Parathyroid adenoma (tissue), 2 donors: Measurements from ENCODE around the gene SEMA7A.

Experiments
- H2AFZ ChIP-seq: fragments of 300-600 bp; sonication (generic); one replicate; pipeline ENCODE4 v1.7.0; 2017; ENCODE audit warnings: antibody characterized with exemption, mild to moderate bottlenecking
- H3K27ac ChIP-seq: fragments of 300-600 bp; sonication (generic); one replicate; pipeline ENCODE4 v1.7.0; 2017
- H3K27me3 ChIP-seq: fragments of 300-600 bp; sonication (generic); one replicate; pipeline ENCODE4 v1.7.0; 2017; ENCODE audit warnings: low read length; ENCODE audit not compliant: control insufficient read depth, insufficient read depth
- H3K36me3 ChIP-seq: fragments of 300-600 bp; sonication (generic); one replicate; pipeline ENCODE4 v1.7.0; 2017; ENCODE audit warnings: low read length; ENCODE audit not compliant: control insufficient read depth, insufficient read depth
- H3K4me1 ChIP-seq: fragments of 300-600 bp; sonication (generic); one replicate; pipeline ENCODE4 v1.7.0; 2017; ENCODE audit warnings: control low read depth
- H3K4me2 ChIP-seq: fragments of 300-600 bp; sonication (generic); one replicate; pipeline ENCODE4 v1.7.0; 2017; ENCODE audit warnings: low read length
- H3K4me3 ChIP-seq: fragments of 300-600 bp; sonication (generic); one replicate; pipeline ENCODE4 v1.7.0; 2017; ENCODE audit warnings: low read depth, low read length
- H3K79me2 ChIP-seq: fragments of 300-600 bp; sonication (generic); one replicate; pipeline ENCODE4 v1.7.0; 2017; ENCODE audit warnings: control low read depth
- H3K9ac ChIP-seq: fragments of 300-600 bp; sonication (generic); one replicate; pipeline ENCODE4 v1.7.0; 2017; ENCODE audit warnings: mild to moderate bottlenecking
- H3K9me3 ChIP-seq: fragments of 300-600 bp; sonication (generic); one replicate; pipeline ENCODE4 v1.7.0; 2017; ENCODE audit warnings: low read length; ENCODE audit not compliant: control insufficient read depth
- CTCF ChIP-seq: fragments of 300-600 bp; sonication (generic); IDR thresholded peaks from one replicate; pipeline ENCODE4 v1.7.0; 2017; ENCODE audit warnings: antibody characterized with exemption, mild to moderate bottlenecking
- donor health status: primary hyperparathyroidism.

SEMA7A gene

GRCh38 chr15:74403991-74404563 lies 29.7 kb downstream of the SEMA7A start:
- Histone ChIP-seq H3K4me3 (no peak overlapping the region), H2AFZ (no peak overlapping the region), H3K4me2 (no peak overlapping the region), H3K79me2 (no peaks in the 10 kb centered on the region), H3K9ac (no peak overlapping the region), H3K27me3 (no peaks in the 10 kb centered on the region), H3K4me1 (peaks cover 4% of the 10 kb centered on the region), H3K36me3 (no peaks in the 10 kb centered on the region), H3K27ac (no peak overlapping the region), H3K9me3 (no peaks in the 10 kb centered on the region)
- TF ChIP-seq CTCF: no peak

GRCh38 chr15:74403588-74403919 lies 30.2 kb downstream of the SEMA7A start:
- H3K79me2 ChIP-seq: no peaks in the 10 kb centered on the region
- H3K4me3 ChIP-seq: no peak overlapping the region
- no peaks in the 10 kb centered on the region for H3K27me3 ChIP-seq
- no peak overlapping the region for H2AFZ ChIP-seq
- H3K9ac ChIP-seq: no peak overlapping the region
- H3K36me3 ChIP-seq: no peaks in the 10 kb centered on the region
- H3K4me2 ChIP-seq: no peak overlapping the region
- H3K9me3 ChIP-seq: no peaks in the 10 kb centered on the region
- no peak for TF ChIP-seq CTCF
- H3K4me1 ChIP-seq: peaks cover 4% of the 10 kb centered on the region
- no peak overlapping the region for H3K27ac ChIP-seq

- Histone ChIP-seq H3K79me2 (no peaks in the 10 kb centered on the region), H3K27me3 (no peaks in the 10 kb centered on the region), H3K4me3 (no peak overlapping the region), H3K4me1 (peaks cover 4% of the 10 kb centered on the region), H3K27ac (no peak overlapping the region), H3K4me2 (no peak overlapping the region), H2AFZ (no peak overlapping the region), H3K36me3 (no peaks in the 10 kb centered on the region), H3K9me3 (no peaks in the 10 kb centered on the region), H3K9ac (no peak overlapping the region)
- no peak for TF ChIP-seq CTCF
These were observed 30.7 kb downstream of the SEMA7A start for GRCh38 chr15:74402873-74403587.

GRCh38 chr15:74402337-74402841 lies 31.4 kb downstream of the SEMA7A start:
- Histone ChIP-seq H3K9ac (no peak overlapping the region), H3K4me3 (no peak overlapping the region), H3K79me2 (no peaks in the 10 kb centered on the region), H3K9me3 (no peaks in the 10 kb centered on the region), H3K4me1 (peaks cover 3% of the 10 kb centered on the region), H3K27ac (no peak overlapping the region), H3K36me3 (no peaks in the 10 kb centered on the region), H3K4me2 (no peak overlapping the region), H3K27me3 (no peaks in the 10 kb centered on the region), H2AFZ (no peak overlapping the region)
- TF ChIP-seq CTCF: no peak
